Activated CD4-positive, CD25-positive, alpha-beta regulatory T cell treated with anti-CD3 and anti-CD28 coated beads, Interleukin-2, amount 50 U/mL, for 72 hours (primary cell): ENCODE measurements around the gene TCF20.

Experiments
- DNase-seq: peaks from one replicate; pipeline ENCODE4 v3.0.0; 2021

The TCF20 gene

DNA sequence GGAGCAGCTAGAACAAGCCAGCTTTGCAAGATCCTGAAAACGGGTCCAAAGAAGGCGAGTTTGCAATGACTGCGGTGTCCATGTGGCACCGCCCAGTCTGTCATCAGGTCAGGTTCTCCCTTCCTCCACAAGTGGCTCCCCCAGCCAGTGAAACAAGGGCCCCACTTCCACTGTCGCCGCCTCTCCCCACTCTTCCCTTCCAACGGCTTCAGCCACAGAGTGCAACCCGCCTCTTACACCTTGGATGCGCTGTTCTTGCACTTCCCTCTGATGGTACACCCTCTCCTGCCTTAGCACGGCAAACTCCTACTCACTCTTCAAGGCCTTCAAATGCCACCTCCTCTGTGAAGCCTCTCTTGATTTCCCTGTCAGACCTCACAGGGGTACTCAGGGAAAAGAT lies 10.8 kb upstream of the TCF20 start:
- no peak for DNase-seq

- DNase-seq: no peak
Measured at GRCh38 chr22:42280836-42281235, 10.4 kb upstream of the TCF20 start.

- DNase-seq: no peak
Measured at GRCh38 chr22:42280140-42280539, 9.7 kb upstream of the TCF20 start.

DNA sequence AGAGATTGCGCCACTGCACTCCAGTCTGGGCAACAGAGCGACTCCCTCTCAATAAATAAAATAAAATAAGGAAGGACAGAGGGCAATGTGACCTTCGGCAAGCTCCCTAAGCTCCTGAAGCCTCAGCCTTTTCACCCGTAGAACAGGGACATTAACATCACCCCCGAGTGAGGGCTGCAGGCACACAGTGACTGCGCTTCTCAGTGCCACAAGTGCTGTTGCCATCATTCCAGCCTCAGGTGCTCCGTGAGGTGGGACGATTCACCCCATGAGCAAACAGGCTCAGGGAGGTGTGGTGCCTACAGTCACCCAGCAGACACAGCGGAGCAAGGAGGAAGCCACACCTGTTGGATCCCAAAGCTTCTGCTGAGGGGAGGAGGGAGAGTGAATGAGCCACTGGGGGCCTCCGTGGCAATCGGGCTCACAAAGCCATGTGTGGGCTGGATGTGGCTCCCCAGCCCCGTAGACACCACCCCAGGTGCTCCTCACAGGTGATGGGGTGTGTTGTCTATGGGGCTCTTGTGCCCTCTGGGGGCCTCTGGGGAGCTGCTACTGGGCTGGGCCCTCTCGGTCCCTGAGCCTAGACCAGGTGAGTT lies 9.1 kb upstream of the TCF20 start:
- DNase-seq: no peak

DNA sequence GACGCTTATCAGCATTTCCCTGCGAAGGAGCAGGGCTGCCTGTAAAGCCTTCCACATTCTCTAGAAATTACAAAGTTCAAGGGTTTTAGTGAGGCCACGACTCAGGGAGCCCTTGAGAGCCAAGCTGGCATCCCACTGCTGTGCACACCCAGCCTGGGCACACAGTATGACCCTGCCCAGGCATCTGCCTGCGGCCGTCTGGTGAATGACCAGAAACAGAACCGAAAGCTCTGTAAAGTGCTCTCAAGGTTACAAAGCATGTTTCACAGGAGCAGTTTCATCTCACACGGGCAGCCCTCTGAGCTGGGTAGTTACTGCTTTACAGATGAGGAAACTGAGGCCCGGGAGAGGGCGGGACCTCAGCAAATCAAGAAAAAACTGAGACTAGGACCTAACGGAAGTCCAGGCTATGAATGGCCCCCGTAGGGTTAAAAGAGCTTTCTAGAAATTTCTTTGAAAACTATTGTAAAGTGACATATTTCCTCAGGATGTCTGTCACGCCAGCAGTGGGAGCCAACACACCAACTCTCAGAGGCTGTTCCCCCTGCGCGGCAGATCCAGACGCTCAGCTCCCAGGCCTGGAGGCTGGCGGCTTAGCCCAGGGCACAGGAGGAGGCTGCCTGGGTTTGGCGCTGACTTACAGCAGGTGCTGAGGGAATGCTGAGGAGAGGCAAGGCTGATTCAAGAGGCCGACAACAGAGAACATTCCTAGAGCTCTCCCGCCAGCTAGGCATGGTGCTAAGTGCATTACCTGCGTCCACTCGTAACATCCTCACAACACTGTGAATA lies 7.7 kb upstream of the TCF20 start:
- DNase-seq: no peak

GRCh38 chr22:42277232-42277753 lies 6.8 kb upstream of the TCF20 start:
- DNase-seq: no peak

DNA sequence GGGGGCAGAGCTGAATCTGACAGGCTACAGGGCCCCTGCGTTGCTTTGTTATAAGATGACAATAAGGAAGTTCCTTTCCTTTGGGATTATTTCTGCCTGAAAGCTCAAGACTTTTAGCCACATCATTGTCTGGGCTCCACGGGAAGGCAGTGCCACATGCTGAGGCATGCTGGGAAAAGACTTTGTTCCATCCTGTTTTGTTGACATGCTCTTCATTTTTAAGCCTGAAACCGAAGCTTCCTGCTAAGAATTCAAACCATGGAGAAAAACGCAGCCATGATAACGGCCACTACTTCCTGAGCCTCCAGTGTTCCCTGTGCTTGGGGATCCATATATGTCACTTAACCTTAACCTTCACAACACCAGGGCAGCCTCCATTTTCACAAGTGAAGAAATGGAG lies 5.5 kb upstream of the TCF20 start:
- DNase-seq: no peak

- DNase-seq: peak; percentile 14
Measured at GRCh38 chr22:42275176-42275575, 4.7 kb upstream of the TCF20 start.

DNA sequence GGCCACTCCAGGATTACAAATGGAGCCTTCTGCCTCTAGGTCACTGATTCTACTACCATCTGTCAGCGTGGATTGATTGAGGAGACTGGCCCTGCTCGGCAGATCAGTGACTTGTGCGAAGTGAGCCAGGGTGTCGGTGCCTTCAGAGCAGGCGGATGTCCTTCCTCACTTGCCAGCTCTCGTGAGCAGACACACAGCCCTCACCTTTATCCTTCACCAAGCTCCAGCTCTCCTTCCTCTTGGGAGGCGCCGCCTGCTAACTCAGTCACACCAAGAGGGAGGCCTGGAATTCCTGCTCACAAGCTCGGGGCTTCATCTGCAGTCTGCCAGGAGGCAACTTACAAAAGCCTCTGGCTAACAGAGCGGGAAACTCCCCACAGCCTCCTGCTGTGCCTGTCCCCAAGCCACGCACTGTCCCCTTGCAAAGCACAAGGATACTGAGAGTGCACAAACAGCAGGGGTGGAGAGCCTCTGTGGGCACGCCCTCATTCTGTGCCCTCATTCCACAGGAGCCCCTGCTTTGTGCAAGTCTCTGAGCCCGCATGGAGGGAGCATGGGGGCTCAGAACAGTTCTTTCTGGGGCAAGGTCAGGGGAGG lies 3.5 kb upstream of the TCF20 start:
- DNase-seq: peak; percentile 18

DNA sequence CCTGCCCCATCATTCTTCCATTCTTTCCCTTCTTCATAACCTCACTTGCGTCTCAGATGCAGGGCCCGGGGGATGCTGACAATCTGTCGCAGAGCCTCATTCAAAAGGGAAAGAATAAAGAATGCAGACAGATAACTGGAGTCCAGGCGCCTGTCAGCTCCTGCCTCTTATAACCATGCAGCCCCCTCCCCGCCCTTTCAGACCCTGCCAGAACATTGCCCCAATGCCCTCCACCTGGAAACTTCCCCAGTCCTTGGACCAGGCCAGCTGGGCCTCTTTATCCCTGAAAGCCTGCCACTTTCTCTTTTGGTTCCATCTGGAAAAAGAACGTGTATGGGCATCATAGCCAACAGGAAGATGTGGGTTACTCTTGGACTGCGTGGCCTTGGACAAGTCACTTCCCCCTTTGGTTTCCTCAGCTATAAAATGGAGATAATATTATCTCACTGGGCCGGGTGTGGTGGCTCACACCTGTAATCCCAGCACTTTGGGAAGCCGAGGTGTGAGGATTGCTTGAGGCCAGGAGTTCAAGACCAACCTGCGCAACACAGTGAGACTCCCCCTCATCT lies 2.1 kb upstream of the TCF20 start:
- DNase-seq: peak; percentile 13

- no peak for DNase-seq
Measured at GRCh38 chr22:42271906-42272305, 1.5 kb upstream of the TCF20 start.

DNA sequence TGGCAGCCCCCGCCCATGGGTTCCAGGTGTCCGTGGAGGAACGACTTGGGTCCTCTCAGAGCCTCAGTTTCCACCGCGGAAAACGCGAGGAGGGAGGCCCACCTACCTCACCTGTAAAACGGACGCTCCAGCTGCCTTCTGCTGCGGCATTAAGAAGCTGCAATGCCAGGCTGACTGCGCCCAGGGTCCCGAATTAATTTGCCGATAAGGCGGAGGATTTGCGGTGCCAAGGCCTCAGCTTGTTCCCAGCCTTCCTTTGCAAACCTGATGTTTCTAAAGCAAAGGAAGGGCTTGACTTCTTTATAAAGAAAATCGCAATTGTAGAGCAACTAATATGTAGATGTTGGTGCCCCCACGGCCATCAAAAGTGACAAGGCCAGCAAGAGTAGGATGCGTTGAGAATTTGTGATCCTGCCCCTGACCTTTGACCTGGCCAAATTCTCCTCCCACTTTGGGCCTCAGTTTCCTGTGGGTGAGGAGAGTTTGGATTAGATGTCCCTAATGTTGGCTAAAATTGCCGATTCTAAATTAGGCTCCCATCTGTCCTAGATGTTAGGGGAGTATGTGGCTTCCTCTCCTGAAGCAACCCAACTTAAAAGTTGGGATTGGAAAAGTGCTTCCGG lies 849 bp upstream of the TCF20 start:
- DNase-seq: no peak

DNA sequence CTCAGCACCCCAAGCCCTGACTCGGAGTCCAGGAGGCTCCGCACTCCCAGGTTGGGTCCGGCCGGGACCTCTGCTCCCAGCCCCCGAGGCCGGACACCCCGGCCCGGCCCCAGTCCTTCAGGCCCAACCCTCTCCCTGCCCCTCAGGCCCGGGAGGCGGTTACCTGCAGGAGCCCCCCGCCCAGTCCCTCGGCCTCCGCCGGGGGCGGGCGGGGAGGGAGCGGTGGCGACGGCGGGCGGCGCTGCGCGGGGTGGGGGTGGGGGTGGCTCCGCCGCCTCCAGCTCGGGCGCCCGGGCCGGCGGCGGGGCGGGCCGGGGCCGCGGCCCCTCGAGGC lies 310 bp downstream of the TCF20 start:
- DNase-seq: peak; percentile 61

GRCh38 chr22:42269432-42270175 lies 849 bp downstream of the TCF20 start:
- DNase-seq: peak; percentile 71

DNA sequence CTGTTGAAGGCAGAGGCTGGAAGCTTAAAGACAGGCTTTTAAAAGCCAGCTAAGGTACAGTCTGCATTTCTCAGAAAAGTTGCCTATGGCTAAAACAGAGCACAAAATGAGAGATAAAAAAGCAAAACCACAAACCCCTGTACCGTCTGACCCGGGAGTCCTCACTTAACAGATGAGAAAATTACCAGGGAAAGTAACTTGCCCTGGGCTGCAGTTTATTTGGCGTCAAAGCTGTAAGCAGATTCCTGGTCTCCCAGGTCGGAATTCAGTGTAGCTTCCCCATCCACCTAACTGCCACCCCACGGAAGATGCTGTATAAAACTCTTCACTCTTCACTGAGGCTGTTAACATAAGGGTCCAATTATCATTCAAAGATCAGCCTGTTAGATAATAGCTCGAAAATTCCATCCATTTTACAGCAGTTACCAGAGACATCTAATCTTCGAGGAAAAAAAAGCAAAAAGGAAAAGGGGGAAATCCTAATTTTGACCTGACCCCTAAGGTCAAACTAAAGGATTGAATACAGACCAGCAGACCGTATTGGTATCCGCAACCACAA lies 1.5 kb downstream of the TCF20 start:
- DNase-seq: no peak

GRCh38 chr22:42265321-42265720 lies 5.1 kb downstream of the TCF20 start:
- no peak for DNase-seq

GRCh38 chr22:42263944-42264343 lies 6.5 kb downstream of the TCF20 start:
- no peak for DNase-seq

- no peak for DNase-seq
Measured at GRCh38 chr22:42262964-42263363, 7.5 kb downstream of the TCF20 start.

DNA sequence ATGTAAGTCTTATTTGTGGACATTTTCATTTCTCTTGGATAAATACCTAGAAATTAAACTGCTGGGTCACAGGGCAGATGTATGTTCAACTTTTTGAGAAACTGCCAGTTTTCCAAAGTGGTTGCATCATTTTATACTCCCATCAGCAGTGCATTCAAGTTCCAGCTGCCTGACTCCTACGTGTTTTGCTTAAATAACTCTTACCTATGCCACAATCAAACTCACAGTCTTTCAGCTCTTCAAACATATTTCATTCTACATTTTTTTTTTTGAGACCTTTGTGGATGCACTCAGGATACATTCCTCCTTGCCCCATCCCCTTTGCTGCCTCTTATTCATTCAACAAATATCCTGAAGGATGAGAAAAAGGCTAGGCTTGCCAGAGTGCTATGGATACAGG lies 9.2 kb downstream of the TCF20 start:
- no peak for DNase-seq

GRCh38 chr22:42258126-42258525 lies 12.3 kb downstream of the TCF20 start:
- DNase-seq: no peak

DNA sequence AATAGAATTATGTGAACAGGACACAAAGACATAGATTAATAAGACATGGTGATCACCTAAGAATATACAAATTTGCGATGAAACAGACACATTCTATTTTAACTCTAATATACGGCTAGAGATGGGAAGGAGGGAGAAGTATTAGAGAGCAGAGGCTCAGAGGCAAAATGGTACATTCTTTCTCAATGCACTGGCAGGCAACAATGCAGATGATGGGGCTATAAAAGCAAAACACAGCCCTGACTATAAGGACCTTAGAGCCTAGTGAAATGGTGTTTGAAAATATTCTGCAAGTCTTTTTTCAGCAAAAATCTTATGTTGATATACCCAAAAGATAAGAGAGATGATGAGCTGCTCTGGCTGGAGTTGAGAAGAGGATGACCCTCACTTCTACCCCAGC lies 13.1 kb downstream of the TCF20 start:
- DNase-seq: no peak

- DNase-seq: no peak
Measured at GRCh38 chr22:42256930-42257329, 13.5 kb downstream of the TCF20 start.
